Measurements from ENCODE around the gene CNTN4.

Gene CNTN4

GRCh38 chr3:3005146-3005744 is 906.6 kb downstream of the CNTN4 start:
- DNase-seq = no peak

GRCh38 chr3:3013317-3014052 is 914.8 kb downstream of the CNTN4 start:
- DNase-seq = no peak

- no peak for DNase-seq
Observed at GRCh38 chr3:3015185-3016089, 916.8 kb downstream of the CNTN4 start.

GRCh38 chr3:3016226-3016625 is 917.6 kb downstream of the CNTN4 start:
- DNase-seq = no peak

GRCh38 chr3:3020209-3020608 is 921.5 kb downstream of the CNTN4 start:
- DNase-seq = no peak

- no peak for DNase-seq
Observed at GRCh38 chr3:3023111-3023745, 924.6 kb downstream of the CNTN4 start.

GRCh38 chr3:3027976-3028567 is 929.4 kb downstream of the CNTN4 start:
- DNase-seq = no peak

GRCh38 chr3:3031326-3031725 is 932.7 kb downstream of the CNTN4 start:
- no peak for DNase-seq

GRCh38 chr3:3037156-3037555 is 938.5 kb downstream of the CNTN4 start:
- DNase-seq = no peak

- no peak for DNase-seq
Observed at GRCh38 chr3:3038201-3038991, 939.7 kb downstream of the CNTN4 start.

GRCh38 chr3:3053974-3054373 is 955.3 kb downstream of the CNTN4 start:
- DNase-seq = no peak

- DNase-seq = no peak
Observed at GRCh38 chr3:3059645-3060044, 961.0 kb downstream of the CNTN4 start.

- DNase-seq = no peak
Observed at GRCh38 chr3:3064297-3064696, 965.6 kb downstream of the CNTN4 start.

- DNase-seq = no peak
Observed at GRCh38 chr3:3065876-3066275, 967.2 kb downstream of the CNTN4 start.

GRCh38 chr3:3066378-3066777 is 967.7 kb downstream of the CNTN4 start:
- no peak for DNase-seq

- DNase-seq = no peak
Observed at GRCh38 chr3:3066910-3067309, 968.2 kb downstream of the CNTN4 start.

- no peak for DNase-seq
Observed at GRCh38 chr3:3068358-3068881, 969.8 kb downstream of the CNTN4 start.

GRCh38 chr3:3069723-3070122 is 971.1 kb downstream of the CNTN4 start:
- DNase-seq = no peak

GRCh38 chr3:3071136-3071535 is 972.5 kb downstream of the CNTN4 start:
- no peak for DNase-seq

GRCh38 chr3:3074551-3075257 is 976.0 kb downstream of the CNTN4 start:
- no peak for DNase-seq

GRCh38 chr3:3080309-3080708 is 981.6 kb downstream of the CNTN4 start:
- no peak for DNase-seq

Measured in DMS79 (cell line).